Measurements from ENCODE around the gene OMP.

DNA sequence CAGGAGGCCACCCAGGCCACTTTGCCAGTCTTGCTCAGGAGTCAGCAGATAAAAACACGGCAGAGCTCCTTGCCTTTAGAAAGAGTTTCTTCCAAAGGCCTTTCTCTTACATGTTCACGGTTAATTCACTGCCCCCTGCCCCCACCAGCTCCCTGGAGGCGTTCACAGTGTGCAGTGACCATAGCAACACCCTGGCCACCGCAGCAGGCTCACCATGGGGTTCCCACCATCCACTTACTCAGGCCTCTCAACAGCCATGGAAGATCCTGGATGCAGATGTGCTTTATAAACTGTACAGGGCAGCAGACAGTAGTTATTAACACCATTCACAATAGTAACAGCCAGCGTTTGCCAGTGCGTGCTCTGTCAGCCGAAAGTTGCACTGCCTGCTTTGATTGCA is 14.9 kb downstream of the OMP start:
- no peak for TF ChIP-seq POLR2A (IDR thresholded peaks at IDR 0.05; ENCODE audit: extremely low read depth, insufficient read length)
- TF ChIP-seq CTCF (IDR thresholded peaks at IDR 0.05; ENCODE audit: low read depth, low read length): no peak
